HL-60/S4 (cell line): ENCODE results near the gene OR2A5.
"Not testable (repeated sequence)": the region's sequence is repeated elsewhere in the genome, so short reads cannot be mapped to it uniquely, and the experiment has no call there.

Source experiments
- in situ Hi-C: fragments of 300-500 bp; cut with MboI; formaldehyde crosslinking; loops from 2 replicates; pipeline ENCODE4 v1.14.3; 2022; ENCODE audit warnings: low sequenced_read_pairs

OR2A5 gene, protein sequence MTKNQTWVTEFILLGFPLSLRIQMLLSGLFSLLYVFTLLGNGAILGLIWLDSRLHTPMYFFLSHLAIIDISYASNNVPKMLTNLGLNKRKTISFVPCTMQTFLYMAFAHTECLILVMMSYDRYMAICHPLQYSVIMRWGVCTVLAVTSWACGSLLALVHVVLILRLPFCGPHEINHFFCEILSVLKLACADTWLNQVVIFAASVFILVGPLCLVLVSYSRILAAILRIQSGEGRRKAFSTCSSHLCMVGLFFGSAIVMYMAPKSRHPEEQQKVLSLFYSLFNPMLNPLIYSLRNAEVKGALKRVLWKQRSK

DNA sequence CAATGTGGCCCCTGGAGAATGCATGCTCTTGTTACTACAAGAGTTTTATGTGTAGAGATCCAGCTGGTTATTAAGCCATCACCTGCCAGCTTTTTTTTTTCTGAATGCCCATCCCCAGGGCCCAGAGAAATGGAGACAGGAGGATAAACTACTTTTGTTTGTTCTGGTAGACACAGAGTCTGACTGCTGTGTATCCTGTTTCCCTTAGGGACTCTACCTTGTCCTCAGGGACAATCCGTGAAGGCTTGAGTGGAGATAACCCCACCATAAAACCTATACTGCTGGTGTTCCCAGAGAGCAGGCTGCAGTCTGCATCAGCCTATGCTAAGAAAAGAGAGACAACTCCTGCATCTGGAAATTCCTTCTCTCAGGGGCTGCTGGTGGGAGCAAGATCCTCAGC is at the start of gene OR2A5:
TSS of gene OR2A5 (plus strand) at position 301 of the 400 bp plus-strand sequence. CDS start 1,454 bp downstream, outside the sequence.
- in situ Hi-C loops = no loop called here

DNA sequence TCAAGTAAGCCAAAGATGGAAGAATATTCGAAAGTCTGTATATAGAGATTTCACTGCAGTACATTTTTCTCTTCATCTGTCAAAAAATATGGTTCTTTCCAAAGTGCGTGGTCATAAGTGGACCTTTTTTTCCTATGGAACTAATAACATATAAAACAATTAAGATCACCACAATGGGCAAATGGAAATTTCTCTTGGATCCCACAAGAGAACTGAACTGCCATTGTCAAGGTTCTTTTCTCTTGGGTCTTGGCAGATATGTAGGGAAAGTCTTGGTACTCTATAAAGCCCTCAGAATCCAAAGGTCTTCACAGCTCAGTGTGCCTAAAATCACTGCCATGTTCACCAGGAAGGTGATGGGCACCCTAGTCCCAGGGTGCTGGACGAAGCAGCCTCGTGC is 48.7 kb upstream of the OR2A5 start, which contains the start of gene OR6B1:
TSS of gene OR6B1 (plus strand) at position 301 of the 400 bp plus-strand sequence. CDS start 3,677 bp downstream, outside the sequence.
- in situ Hi-C loops = no loop called here

DNA sequence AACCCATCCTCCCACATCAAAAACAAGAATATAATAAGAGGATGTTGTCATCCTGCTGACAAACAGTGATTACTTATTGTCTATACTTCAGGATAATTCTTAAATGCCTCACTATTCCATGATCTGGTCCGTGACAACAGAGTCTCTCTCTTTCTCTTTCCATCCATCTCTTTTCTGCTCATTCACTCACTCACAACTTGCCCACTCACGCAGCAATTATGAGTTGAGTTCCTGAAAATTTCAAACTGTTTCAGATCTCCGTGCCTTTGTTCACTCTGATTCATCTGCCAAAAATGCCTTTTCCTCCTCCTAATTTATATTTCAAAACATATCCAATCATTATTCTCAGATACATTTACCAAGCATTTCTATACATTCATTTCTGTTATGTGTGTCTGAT is 47.2 kb upstream of the OR2A5 start:
- in situ Hi-C loops = no loop called here

DNA sequence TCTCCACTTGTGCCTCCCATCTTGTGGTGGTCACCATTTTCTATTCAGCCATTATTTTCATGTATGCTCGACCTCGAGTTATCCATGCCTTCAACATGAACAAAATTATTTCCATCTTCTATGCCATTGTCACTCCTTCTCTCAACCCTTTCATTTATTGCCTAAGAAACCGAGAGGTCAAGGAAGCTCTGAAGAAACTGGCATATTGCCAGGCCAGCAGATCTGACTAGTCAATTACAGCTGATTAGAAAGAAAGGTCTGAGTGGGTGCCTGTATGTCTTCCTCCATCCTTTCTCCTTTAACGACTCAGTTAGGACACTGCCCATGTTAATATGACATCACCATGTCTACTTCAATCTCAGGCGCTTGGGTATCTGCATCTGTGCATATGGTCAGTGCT is 44.0 kb upstream of the OR2A5 start:
- in situ Hi-C loops = no loop called here

DNA sequence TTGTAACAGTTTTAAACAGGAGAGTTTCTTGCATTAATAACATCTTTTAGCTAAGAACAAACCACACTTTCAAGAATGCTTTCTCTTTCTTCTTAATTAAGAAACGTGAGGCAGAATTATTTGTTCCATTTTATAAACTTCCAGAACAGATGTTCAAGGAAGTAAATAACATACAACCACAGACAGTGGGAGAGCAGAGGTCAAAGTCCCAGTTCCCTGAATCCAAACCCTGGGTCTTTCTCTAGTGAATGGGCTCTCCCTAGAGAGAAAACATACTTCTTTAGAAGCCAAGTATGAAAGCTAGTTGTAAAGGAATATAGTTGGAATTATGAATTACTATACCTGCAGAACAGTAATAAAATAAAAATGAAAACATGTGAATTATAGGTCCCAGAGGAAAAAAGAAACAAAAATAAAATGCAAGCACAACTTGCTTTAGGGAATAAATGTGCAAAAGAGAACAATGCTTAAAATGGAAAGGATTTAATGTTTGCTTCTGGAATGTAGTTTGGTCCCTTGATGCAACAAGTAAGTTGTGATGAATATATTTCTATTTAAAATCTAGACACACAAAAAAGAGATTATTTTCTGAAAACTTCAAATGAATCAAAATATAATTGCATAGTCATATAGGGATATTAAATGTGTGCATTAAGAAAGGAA is 42.6 kb upstream of the OR2A5 start:
- in situ Hi-C loops = no loop called here

DNA sequence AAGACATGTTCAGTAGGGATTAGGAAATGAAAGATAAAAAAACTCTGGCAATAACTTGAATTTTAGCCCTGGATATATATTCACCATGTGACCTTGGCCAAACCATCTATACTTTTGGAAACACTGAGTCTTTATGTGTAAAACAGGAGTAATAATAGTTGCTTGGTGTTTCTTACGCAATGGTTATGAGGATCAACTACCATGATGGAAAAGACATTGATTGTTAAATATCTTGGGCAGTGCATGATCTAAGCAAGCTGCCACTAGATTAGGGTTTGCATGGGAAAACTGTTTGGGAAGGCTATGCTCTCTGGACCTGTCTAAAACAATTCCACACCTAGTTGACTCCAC is 42.1 kb upstream of the OR2A5 start:
- in situ Hi-C loops = no loop called here

DNA sequence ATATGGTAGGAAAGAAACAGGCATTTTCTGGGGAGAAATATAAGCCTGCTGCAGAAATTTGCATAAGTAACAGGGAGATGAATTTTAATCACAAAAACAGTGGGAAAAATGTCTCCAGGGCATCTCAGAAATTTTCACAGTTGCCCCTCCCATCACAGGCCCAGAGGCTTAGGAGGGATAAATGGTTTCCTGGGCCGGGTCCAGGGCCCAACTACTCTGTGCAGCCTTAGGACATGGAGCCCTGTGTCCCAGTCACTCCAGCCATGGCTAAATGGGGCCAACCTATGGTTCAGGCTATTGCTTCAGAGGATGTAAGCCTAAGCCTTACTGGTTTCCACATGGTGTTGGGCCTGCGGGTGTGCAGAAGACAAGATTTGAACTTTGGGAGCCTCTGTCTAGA is 39.4 kb upstream of the OR2A5 start:
- in situ Hi-C loops = no loop called here

DNA sequence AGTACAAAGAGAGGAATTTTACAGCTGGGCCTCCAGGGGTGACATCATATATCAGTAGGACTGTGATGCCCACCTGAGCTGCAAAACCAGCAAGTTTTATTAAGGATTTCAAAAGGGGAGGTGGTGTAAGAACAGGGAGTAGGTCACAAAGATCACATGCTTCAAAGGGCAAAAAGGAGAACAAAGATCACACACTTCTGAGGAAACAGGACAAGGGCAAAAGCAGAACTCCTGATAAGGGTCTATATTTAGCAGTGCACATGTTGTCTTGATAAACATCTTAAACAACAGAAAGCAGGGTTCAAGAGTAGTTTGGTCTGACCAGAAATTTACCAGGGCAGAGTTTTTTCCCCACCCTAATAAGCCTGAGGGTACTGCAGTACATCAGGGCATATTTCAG is 38.7 kb upstream of the OR2A5 start:
- in situ Hi-C loops = not testable (repeated sequence)

DNA sequence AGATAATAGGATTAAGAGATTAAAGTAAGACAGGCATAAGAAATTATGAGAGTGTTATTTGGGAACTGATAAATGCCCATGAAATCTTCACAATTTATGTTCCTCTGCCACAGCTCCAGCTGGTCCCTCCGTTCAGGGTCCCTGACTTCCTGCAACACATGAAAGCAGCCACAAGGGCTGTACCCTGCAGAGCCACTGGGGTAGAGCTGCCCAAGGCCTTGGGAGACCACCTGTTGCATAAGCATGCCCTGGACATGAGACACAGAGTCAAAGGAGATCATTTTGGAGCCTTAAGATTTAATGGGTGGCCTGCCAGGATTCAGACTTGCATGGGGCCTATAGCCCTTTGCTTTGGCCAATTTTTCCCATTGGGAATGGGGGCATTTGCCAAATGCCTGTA is 37.9 kb upstream of the OR2A5 start:
- in situ Hi-C loops = not testable (repeated sequence)

DNA sequence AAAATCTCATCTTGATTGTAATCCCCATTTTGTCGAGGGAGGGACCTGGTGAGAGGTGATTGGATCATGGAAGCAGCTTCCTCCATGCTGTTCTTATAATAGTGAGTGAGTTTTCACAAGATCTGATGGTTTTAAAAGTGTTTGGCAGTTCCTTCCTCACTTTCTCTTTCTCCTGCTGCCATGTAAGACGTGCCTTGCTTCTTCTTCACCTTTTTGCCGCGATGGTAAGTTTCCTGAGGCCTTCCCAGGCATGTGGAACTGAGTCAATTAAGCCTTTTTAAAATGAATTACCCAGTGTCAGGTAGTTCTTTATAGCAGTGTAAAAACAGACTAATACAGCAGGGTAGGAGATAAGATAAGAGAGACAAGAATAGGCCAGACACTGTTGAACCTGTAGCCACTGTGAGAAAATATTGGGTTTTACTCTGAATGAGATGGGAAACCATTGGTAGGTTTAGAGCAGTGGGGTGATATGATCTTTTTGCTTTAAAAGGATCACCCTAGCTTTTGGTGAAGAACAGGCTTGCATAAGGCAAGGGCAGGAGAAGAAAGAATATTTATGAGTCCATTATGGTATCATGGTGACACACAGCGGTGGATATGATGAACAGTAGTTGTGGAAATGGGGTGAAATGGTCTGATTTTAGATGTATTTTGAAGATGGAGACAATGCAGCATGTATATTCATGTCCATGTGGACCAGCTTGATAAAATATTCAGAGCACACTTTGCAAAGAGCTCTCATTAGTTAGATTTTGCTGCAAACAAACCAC is 37.1 kb upstream of the OR2A5 start:
- in situ Hi-C loops = no loop called here

DNA sequence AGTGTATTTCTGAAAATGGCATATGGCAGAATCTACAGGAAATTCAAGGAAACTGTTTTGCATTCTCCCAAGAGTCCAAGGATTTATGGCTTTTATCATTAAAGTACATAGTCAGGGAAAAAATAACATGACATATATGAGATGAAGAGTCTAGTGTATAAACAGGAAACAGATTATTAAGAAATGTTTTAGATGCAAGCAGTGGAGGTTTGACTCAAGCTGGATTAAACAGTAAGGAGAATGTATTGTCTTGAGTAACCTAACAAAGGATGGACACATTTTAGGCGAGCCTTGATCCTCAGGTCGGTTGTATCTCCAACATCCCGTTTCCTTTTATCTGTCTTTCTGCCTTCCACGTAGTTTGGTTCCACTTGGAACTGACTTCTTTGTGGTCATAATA is 30.7 kb upstream of the OR2A5 start:
- in situ Hi-C loops = no loop called here

DNA sequence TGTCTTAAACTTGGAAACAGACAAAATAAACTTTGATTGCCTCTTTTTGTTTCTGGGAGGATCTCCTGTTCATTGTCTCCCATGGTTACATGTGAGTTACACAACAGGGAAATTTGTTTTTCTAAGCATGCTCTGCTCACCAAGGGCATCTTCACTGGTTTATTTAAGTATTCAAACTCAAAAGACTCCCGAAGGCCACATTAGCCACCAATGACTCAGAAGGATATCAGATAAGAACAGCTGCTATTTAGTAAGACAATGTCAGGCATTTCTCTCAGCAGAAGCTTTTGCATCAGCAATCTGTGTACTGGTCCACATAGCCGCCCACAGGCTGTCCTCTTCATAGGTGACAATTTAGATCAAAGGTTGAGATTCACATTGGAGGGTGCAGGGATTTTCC is 29.3 kb upstream of the OR2A5 start:
- in situ Hi-C loops = no loop called here

DNA sequence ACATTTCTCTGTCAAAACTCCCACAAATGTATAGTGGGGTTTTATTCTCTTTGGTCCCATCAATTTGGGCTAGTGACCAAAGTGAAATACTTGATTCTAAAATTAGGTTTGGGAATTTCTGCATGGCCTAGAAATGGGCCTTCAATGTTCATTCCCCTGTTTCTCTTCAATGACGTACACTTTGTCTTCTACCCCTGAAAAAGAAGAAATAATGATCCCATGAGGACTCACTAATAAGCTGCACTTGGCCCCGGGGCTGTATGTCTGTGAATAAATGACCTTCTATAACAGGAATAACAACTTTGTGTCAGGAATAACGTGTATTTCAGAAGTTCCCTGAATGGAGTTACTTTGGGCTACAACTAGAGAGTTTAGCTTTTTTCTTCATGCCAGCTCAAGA is 28.4 kb upstream of the OR2A5 start:
- in situ Hi-C loops = no loop called here

DNA sequence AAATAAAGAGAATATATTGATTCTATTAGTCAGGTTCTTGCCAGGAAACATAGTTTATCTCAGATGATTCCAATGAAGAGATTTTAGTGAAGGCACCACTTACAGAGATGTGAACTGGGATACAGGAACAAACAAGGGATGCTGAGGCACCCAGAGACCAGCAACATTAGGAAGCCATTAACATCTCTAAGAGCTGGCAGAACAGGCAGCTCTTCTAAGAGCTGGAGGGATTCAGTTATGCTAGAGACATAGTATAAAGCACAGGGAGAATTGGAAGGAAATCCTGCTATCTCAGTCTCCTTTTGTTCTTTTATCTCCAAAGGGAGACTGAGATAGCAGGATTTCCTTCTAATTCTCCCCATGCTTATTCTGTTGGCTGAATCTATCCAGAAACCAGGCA is 26.6 kb upstream of the OR2A5 start:
- in situ Hi-C loops = no loop called here

DNA sequence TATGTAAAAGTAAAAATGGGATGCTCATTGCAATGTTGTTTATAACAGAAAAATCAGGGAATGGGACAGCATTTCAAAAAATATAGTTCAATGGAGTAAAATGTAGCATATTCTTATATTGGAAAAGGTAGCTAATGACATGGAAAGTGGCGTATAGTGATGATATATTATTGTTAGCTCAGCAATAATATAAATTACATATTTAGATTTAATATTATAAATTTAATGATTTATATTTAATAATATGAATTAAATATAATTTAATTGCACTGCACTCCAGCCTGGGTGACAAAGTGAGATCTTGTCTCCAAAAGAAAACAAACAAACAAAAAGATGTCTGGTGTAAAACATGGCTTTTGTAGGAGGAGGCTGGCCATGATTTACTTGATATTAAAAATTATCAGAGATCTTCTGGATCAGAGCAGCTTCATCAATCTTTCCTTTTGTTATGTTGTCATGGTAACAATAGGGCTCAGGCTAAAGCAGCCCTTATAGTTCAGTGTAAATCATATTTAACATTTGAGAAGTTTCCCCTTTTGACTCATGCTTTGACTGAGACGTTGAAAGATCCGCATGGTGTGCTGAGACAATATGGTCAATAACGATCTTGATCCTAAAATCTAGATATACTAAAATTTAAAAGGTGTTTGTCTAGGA is 25.4 kb upstream of the OR2A5 start:
- in situ Hi-C loops = no loop called here

DNA sequence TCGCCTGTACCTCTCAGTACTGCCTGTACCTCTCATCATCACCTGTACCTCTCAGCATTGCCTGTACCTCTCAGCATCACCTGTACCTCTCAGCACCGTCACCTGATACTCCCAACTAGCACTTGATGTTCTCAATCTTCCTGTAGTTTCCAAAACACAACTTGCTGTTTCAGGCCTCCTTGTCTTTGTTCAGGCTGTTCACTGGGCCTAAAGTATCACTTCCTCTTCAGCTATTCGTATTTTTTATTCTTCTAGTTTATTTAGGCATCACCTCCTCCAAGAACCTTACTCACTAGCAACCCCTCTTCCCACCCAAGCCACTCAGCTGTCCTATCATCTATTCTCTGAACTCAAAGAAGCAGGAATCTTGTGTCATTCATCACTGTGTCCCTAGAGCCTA is 24.5 kb upstream of the OR2A5 start:
- in situ Hi-C loops = no loop called here

DNA sequence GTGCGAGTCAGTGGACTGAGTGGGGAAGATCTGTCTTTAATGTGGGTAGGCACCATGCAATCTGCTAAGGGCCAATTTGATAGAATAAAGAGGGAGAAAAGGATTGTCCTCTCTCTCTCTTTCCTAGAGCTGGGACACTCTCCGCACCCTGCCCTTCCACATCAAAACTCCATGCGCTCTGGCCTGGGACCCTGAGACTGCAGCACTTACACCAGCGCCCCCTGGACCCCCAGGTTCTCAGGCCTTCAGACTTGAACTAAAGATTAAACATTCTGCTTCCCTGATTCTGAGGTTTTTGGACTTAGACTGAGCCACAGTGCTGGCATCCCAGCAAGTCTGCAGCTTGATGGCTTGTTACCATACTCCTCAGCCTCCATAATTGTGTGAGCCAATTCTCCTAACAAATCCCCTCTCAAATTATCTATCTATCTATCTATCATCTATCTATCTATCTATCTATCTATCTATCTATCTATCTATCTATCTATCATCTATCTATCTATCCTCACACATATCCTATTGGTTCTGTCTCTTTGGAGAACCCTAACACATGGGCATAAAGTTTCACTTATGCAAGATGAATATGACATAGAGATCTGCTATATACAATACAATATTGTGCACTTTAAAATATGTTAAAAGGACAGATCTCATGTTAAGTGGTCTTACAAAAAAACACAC is 22.4 kb upstream of the OR2A5 start:
- in situ Hi-C loops = no loop called here

DNA sequence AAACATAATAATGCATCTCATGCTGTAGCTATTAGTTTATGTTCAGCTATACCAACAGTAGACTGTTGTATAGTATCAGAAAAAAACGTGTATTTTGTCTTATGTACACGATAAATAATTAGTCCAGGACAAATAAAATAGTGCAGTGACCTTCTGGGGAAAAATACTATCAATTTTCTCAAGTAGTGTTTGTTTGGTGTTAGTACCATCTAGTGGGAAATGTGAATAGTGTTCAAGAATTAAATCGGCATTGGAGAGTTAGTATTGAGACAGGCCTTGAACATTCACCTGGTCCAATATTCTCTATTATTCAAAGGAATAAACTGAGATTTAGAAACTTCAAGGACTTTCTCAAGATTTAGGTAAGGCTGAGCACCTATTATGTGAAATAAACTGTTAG is 21.7 kb upstream of the OR2A5 start:
- in situ Hi-C loops = no loop called here

DNA sequence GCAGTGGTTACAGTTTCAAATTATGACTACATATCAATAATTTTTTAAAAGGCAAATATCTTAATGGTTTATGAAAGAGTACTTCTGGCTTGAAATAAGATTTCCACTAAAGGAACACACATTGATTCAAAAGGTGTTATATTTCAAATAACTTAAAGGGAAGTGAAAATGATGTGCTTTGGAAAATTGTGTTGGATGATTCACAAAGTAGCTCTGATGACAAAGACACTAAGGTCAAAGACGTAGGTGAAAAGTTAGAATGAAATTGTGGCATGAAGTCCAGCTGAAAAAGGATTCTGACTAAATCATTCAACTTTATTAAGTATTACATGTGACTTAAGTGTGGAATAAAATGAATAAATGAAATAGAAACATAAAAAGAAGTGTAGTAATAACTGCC is 20.8 kb upstream of the OR2A5 start:
- in situ Hi-C loops = no loop called here

DNA sequence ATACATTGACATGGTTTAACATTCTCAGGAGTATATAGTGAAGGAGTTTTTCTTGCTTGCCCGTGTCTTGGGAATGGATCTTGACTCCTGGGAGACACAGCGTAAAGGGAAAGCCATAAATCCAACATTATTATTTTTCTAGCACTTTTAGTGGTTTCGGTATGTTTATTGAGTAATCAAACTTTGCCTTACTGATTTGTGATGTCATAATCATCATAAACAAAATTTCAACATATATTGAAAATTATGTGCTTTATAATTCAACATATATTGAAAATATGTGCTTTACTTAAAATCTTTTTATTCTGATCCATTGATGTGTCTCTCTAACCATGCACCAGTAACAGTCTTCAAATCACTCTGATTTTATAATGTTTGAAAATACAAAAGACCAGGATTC is 20.2 kb upstream of the OR2A5 start:
- in situ Hi-C loops = no loop called here

DNA sequence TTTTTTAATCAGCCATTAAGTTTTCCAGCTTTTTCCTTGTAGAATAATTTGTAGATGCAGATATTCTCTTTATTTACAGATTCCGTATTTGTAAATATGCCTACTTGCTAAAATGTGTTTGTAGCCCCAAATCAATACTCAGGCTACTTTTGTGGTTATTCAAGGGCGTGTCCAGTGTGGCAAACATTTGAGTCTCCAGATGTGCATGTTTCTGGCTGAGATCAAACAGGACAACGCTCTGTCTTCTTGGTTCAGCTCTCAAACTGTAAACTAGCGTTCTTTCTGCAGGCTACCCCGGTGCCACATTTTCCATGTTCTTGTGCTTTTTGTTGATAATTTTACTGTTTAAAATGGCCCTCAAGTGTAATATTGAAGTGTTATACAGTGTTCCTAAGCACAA is 16.2 kb upstream of the OR2A5 start:
- in situ Hi-C loops = no loop called here
